Measurements from ENCODE around the gene RRBP1.

GRCh38 chr20:17605131-17605660 is 76.8 kb downstream of the RRBP1 start:
- no peak for TF ChIP-seq CTCF (IDR thresholded peaks at IDR 0.05; ENCODE audit: low read depth, low read length, missing input control)
- no peak for TF ChIP-seq TAF1 (conservative IDR thresholded peaks at IDR 0.05)
- TF ChIP-seq SP1 (IDR thresholded peaks at IDR 0.05), result peak; percentile 52
- TF ChIP-seq REST (IDR thresholded peaks at IDR 0.05), result peak; percentile 29
- peak; percentile 50 to 69 for TF ChIP-seq RXRA (IDR thresholded peaks at IDR 0.05)
- TF ChIP-seq FOXA1 (IDR thresholded peaks at IDR 0.05), result peak; percentile 87
- TF ChIP-seq ATF3 (IDR thresholded peaks at IDR 0.05), result no peak
- peak; percentile 34 for TF ChIP-seq ZBTB33 (IDR thresholded peaks at IDR 0.05)
